ENCODE results near the gene RASAL3.
"Not testable (repeated sequence)": the region's sequence is repeated elsewhere in the genome, so short reads cannot be mapped to it uniquely, and the experiment has no call there.

The RASAL3 gene

DNA sequence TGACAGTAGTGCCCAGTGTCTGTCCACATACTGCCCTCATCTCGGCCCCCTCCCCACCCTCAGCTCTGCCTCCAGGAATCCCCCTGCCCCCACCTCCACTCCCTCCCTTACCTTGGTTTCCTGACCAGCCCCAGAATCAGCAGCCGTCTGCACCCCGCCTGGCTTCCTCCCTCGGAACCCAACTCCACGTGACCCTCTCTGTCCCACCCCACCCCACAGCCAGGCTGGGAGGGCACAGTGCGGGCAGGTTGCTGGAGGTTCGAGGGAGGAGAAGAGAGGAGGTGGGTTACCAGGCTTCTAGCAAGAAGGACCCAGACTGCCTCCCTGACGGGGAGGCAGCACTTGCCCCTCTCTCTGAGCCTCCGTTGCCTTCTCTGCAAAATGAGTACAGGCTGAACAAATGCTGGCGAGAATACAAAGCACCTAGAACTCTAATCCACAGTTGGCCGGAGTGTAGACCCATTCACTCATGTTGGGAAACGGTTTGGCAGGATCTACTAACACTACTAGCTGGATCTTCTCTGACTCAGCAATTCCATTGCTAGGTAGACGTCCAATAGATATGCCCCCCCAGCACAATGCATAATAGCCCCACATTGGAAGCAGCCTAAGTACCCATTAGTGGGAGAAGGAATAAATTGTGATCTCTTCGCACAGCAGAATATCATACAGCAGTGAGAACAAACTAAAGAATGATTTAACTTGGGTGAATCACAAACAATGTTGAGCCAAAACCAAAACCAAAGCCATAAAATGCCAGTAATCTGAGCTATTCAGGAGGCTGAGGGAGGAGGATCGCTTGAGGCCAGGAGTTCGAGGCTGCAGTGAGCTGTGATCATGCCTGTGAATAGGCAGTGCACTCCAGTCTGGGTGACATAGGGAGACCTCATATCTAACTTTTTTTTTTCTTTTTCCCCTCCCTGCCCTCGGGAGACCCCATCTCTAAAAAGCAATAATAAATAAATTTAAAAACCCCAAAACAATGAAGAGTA lies at the start of gene RASAL3:
RASAL3 (minus strand) TSS at position 151 of the 992 bp plus-strand sequence. CDS start 186 bp downstream, outside the sequence.
- DNase-seq = no peak

- no peak for DNase-seq
These were observed 47.5 kb upstream of the RASAL3 start for GRCh38 chr19:15511671-15512424.

DNA sequence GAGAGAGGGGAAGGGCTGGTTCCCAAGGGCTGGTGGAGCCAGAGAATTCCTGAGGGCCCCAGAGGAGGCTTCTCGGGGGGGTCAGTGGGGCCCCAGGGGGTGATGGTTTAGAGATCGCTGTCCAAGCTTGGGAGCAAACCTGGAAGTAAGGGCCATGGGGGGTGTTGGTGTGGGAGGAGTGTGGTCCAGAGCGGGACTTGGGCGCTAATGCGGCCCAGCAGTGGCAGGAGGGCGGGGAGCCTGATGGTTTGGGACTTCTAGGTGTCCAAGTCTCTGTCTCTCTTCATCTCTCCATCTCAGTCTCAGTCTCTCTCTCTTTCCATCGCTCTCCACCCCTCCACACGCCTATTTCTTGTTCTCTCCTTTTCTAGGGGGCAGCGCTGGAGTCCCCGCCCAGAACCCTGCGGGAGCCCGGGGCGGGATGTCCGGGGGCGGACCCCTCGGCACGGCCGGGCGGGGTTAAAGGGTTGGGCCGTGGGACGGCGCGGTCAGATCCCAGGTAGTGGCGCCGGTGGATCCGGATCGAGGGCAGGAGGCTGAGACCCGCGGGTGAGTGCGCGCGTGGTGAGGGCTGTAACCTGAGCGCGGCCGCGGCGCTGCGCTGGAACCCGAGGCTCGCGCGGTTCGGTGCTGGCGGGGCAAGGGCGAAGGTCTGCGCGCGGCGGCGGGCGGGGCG lies 43.8 kb upstream of the RASAL3 start, which contains the start of gene CYP4F22:
CYP4F22 (plus strand) TSS at position 491 of the 676 bp plus-strand sequence. CDS start 16,812 bp downstream, outside the sequence.
- no peak for DNase-seq

DNA sequence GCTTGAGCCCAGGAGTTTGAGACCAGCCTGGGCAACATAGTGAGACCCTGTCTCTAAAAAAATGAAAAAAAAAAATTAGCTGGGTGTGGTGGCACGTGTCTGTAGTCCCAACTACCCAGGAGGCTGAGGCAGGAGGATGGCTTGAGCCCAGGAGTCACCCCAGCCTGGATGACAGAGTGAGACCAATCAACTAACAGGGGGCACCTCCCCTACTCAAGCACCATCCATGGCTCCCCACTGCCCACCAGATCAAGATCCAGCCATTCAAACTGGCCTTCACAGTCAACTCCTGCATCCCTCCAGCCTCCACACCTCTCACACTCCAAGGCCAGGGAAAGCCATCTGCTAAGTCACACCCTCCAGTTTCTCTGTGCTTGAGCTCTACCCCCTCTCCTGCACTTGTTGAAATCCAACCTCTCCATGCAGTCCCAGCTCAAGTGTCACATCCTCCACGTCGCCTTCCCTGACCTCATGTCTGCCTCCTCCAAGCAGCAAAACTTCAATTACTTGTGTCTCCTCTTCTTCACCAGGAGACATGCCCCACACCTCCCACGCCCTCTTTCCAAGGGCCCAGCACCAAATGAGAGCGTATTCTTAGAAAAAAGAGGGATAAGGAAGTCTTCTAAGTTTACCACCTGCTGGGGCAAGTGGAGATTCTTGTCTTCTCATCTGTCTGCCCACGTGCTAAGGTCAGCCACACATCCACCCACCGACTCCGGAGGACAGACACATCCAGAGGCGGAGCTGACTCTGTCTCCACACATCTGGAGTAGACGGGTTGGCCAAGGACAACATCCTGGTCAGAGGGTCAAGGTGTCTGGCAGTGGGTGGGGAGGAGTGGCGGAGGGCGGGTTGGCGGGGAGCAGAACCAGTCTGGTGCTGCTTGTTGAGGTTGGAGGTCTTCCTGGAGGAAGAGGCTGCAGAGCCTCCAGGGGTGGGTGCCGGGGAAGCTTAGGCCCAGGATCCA lies 43.0 kb upstream of the RASAL3 start:
- no peak for DNase-seq

DNA sequence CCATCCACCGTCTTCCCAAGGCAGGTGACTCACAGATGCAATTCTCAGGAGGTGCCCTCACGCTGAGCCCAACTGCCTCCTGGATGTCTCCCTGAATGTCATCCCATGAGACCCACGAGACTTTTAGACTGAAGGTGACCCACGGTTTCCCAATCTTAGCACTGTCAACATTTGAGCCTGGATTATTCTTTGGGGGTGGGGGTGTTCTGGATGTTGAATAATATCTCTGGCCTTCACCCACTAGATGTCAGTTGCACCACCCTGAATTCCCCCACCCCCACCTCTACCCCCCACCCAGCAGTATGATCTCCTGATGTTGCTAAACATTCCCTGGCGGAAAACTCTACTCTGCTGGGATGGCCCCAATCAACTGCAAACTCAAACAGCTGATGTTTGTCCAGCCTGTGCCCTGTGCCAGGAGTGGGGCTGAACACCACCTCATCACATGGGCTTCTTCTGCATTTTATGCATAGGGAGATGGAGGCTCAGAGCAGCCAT lies 41.8 kb upstream of the RASAL3 start:
- DNase-seq = no peak

- DNase-seq = no peak
These were observed 37.9 kb upstream of the RASAL3 start for GRCh38 chr19:15502264-15502663.

- DNase-seq = no peak
These were observed 37.3 kb upstream of the RASAL3 start for GRCh38 chr19:15501596-15501995.

- DNase-seq = no peak
These were observed 34.6 kb upstream of the RASAL3 start for GRCh38 chr19:15498910-15499309.

GRCh38 chr19:15498156-15498858 lies 34.0 kb upstream of the RASAL3 start:
- no peak for DNase-seq

GRCh38 chr19:15495151-15495550 lies 30.8 kb upstream of the RASAL3 start:
- DNase-seq = no peak

DNA sequence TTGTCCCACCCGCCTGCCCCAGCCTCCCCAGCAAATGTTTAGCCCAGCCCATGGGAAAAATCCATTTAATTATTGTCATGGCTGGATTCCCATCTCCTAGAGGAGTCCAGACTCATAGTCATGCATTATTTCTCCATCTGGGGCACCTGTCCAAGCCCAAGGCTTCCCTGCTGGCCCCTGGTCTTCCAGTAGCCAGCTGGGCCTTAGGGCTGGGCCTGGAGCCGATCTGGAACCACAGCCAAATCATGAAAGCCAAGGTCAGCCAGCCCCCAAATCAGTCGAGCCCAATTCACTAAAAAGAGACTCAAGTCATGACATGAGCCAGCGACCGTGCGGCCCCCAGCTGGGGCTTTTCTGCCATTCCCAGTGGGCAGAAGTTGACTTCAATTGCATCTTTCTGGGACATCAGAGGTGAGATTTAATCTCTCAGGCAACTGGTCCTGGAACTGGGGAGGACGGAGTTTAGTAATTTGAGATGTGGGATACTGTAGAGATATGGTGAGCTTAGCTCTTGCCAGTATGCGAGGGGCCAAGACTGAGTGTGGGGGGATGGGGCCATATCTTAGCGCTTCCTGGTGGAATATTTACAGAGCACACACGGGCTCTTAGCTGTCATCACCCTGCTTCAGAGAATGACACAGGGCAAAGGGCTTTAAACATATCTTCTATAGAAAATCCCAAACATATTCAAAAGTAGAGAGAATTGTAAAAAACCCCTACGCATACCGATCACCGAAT lies 24.3 kb upstream of the RASAL3 start:
- no peak for DNase-seq

DNA sequence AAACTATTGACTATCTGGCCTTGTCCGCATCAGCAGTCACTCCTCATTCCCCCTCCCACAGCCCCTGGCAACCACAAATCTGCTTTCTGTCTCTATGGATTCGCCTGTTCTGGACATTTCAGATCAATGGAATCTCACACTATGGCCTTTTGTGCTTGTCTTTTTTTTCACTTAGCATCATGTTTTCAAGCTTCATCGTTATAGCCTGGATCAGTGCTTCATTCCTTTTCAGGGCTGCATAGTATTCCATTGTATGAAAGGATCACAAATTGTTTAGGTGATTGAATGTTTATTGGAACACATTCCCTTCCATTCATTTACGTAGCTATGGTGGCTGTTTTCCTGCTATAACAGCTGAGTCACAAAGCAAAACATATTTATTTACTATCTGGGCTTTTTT lies 22.7 kb upstream of the RASAL3 start:
- no peak for DNase-seq

- not testable (repeated sequence) for DNase-seq
These were observed 21.4 kb upstream of the RASAL3 start for GRCh38 chr19:15485768-15486167.

- not testable (repeated sequence) for DNase-seq
These were observed 16.7 kb upstream of the RASAL3 start for GRCh38 chr19:15480996-15481395.

DNA sequence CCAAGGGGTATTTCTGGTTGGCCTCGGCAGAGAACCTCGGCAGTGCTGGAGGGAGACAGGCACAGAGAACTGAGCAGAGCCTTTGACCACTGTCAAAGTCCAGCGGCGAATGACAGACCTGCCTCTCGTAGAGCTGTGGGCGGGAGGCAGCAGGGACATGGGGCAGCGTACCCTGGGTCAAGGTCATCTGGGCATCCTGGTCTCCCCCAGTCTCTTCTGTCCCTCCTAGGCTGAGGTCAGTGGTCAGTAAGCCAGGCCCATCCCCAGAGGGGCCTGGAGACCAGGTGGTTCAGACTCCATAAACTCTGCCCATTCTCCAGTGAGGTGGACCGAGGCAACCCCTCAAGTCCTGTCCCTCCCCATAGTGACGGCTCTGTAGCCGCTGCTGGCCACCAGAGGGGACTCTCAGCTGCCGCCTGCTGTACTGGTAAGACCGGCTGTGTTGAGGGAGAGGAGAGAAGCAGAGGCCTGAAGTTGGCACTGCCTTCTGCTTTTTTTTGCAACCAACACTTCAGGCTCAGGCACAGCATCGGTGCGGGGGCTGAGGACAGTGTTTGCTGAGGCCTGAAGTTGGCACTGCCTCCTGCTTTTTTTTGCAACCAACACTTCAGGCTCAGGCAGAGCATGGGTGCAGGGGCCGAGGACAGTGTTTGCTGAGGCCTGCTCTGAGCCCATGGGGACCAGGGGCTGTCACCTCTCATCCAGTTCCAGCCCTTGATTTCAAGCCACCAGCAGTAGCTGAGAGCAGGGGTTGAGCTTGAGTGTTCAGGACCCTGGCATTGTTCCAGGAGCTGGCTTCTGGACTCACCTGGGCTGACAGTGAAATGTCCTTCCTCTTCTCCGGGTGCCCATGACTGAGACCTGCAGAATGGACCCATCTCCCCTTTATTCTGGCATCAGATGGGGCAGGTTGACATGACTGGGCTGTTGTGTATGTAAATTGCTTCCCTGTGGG lies 15.3 kb upstream of the RASAL3 start, which contains the start of gene PGLYRP2:
PGLYRP2 (minus strand) TSS at position 111 of the 955 bp plus-strand sequence. CDS start 130 bp downstream, outside the sequence.
- DNase-seq = no peak

- DNase-seq = no peak
These were observed 12.0 kb upstream of the RASAL3 start for GRCh38 chr19:15476325-15476724.

DNA sequence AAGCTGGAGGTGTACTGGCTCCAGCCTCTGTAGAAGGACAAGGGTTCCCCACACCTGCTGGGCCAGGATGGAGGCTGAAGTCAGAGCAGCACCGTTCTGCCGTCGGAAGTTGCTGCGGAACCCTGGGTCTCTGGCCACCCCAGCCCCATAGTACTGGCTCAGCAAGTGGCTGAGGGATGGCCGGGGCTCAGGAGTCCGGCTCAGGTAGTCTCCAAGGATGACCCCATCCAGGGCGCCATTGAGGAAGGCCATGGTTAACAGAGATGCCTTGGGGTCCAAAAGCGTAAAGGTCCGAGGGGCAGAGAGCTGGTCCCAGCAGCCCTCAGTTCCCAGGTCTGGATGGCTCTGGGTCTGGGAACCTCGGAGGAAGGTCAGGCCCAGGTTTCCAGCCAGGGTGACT lies 11.3 kb upstream of the RASAL3 start:
- DNase-seq = no peak

DNA sequence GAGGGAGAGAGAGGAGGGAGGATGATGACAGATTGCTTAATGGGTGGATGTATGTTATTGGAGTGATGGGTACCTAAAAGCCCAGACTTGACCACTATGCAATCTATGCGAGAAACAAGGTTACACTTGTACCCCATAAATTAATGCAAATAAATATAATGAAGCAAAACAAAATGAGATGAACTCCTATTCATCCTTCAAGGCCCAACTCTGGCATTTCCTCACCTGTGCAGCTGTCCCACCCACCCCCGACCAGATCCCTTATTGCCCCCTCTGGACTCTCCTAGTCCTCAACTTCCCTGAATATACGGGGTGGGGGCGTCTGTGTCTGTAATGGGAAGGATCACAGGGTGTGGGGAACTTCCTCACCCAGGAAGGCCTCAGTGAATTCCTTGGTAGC lies 10.8 kb upstream of the RASAL3 start:
- no peak for DNase-seq

GRCh38 chr19:15473821-15474220 lies 9.5 kb upstream of the RASAL3 start:
- DNase-seq = not testable (repeated sequence)
